Erythroblast (primary cell): Measurements from ENCODE around the gene ATG16L1.

Experiments used
- GATA1 ChIP-seq: IDR thresholded peaks from 2 replicates; pipeline ENCODE4 v1.6.1; 2011; ENCODE audit warnings: low read depth, mild to moderate bottlenecking, control low read depth, low read length, moderate library complexity
- POLR2A ChIP-seq: IDR thresholded peaks from 2 replicates; pipeline ENCODE4 v1.6.1; 2011; ENCODE audit warnings: mild to moderate bottlenecking, low read length

GRCh38 chr2:233240897-233241296 lies 10.6 kb upstream of the ATG16L1 start:
- TF ChIP-seq POLR2A, result no peak
- TF ChIP-seq GATA1, result no peak
